OCI-LY3 (cell line): ENCODE measurements around the gene DNAH17.

Source experiments
- H2AFZ ChIP-seq: fragments of 200-600, 300-600 bp; shearing (Covaris generic); 2 replicates; pipeline ENCODE4 v1.6.0; 2014; ENCODE audit warnings: antibody characterized with exemption, low read depth, low read length
- H3K27ac ChIP-seq: fragments of 200-600, 300-600 bp; sonication (generic); 2 replicates; pipeline ENCODE4 v1.5.1; 2014; ENCODE audit warnings: mild to moderate bottlenecking, low read length, moderate library complexity, mixed read lengths
- H3K27me3 ChIP-seq: fragments of 200-600, 300-600 bp; sonication (generic); 2 replicates; pipeline ENCODE4 v1.6.1; 2014; ENCODE audit warnings: low read depth, low read length, mixed read lengths
- H3K36me3 ChIP-seq: fragments of 200-600, 300-600 bp; sonication (generic); replicated peaks from 2 replicates; pipeline ENCODE3; 2014; ENCODE audit warnings: low read depth, low read length, mixed read lengths
- H3K4me1 ChIP-seq: fragments of 300-600, 200-600 bp; sonication (generic); 2 replicates; pipeline ENCODE4 v1.6.1; 2014; ENCODE audit warnings: low read length, mixed read lengths
- H3K4me2 ChIP-seq: fragments of 200-600, 300-600 bp; sonication (generic); 2 replicates; pipeline ENCODE4 v1.6.1; 2014; ENCODE audit warnings: low read length, mixed read lengths
- H3K4me3 ChIP-seq: fragments of 300-600, 200-600 bp; sonication (generic); 2 replicates; pipeline ENCODE4 v1.5.1; 2014; ENCODE audit warnings: antibody characterized with exemption, mild to moderate bottlenecking, low read length, moderate library complexity
- H3K79me2 ChIP-seq: fragments of 300-600, 200-600 bp; shearing (Covaris generic); 2 replicates; pipeline ENCODE4 v1.6.1; 2014; ENCODE audit warnings: mild to moderate bottlenecking, low read length, mixed read lengths
- H3K9ac ChIP-seq: fragments of 300-600, 200-600 bp; shearing (Covaris generic); 2 replicates; pipeline ENCODE4 v1.6.0; 2014; ENCODE audit warnings: mild to moderate bottlenecking, low read length, moderate library complexity
- H3K9me3 ChIP-seq: fragments of 200-600, 300-600 bp; shearing (Covaris generic); 2 replicates; pipeline ENCODE4 v1.6.1; 2014; ENCODE audit warnings: low read length, mixed read lengths; ENCODE audit not compliant: insufficient read depth
- H4K20me1 ChIP-seq: fragments of 200-600, 300-600 bp; sonication (generic); 2 replicates; pipeline ENCODE4 v1.6.1; 2016; ENCODE audit warnings: low read length, mixed read lengths; ENCODE audit not compliant: insufficient read depth
- CTCF ChIP-seq: fragments of 200-600, 300-600 bp; sonication (generic); IDR thresholded peaks from 2 replicates; pipeline ENCODE4 v1.5.1; 2014; ENCODE audit warnings: antibody characterized with exemption, low read length, low read depth
- EZH2phosphoT487 ChIP-seq: fragments of 200-600 bp; shearing (Covaris generic); IDR thresholded peaks from 2 replicates; pipeline ENCODE4 v1.6.1; 2018; ENCODE audit warnings: antibody characterized with exemption, mixed run types, low read depth

The DNAH17 gene

DNA sequence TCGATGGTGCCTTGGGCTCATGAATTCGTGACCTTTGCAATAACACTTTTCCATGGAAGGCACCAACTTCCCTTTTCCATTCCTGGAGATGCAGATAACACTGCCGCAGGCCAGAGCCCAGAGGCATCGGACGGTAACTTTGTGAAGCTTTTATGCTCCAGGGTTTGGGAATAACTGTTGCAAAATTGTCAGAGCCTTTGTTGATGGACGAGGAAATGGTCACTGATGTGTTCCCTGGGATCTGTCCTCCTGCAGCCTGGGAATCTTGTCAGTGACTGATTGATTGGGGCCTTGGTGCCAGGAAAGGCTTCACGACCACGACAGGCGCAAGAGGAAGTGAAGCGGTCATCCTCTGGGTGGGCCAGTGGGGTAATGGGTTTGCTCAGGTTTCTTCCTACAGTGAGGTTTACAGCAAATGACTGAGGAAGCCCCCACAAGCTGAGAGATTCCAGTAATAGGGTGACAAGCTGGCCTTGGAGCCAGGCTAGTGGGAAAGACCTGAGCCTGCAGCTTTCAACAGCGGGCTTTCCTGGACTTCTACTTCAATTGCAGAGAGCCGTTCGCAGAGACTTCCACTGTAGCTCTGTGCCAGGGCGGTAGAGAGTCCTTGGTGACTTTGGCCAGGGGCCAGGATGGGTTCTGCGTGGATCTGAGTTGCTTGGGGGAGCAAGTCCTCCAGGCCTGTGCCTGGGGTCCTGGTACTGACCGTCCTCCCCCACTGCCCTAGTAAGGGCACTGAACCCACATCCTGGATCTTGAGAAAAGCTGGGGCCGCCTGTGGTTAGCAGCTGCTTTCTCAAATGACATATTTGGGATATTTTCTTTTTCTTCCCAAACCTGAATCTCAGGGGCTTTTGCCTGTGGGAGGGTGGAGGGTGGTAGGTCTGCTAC is 161.1 kb downstream of the DNAH17 start:
- no peak overlapping the region for H3K4me2 ChIP-seq
- H3K4me1 ChIP-seq = no peaks in the 10 kb centered on the region
- no peak overlapping the region for H3K9ac ChIP-seq
- peaks cover 71% of the 10 kb centered on the region for H3K36me3 ChIP-seq
- no peak overlapping the region for H3K4me3 ChIP-seq
- H3K27me3 ChIP-seq = no peaks in the 10 kb centered on the region
- peaks cover 61% of the 10 kb centered on the region for H3K79me2 ChIP-seq
- no peak for TF ChIP-seq CTCF
- no peak for TF ChIP-seq EZH2phosphoT487
- H3K27ac ChIP-seq = no peak overlapping the region
- H2AFZ ChIP-seq = no peak overlapping the region
- H3K9me3 ChIP-seq = no peaks in the 10 kb centered on the region
- H4K20me1 ChIP-seq = peaks cover 67% of the 10 kb centered on the region

GRCh38 chr17:78414178-78415162 is 162.7 kb downstream of the DNAH17 start:
- no peaks in the 10 kb centered on the region for H3K27me3 ChIP-seq
- H3K4me1 ChIP-seq = no peaks in the 10 kb centered on the region
- peaks cover 66% of the 10 kb centered on the region for H3K79me2 ChIP-seq
- no peak overlapping the region for H3K27ac ChIP-seq
- no peak overlapping the region for H2AFZ ChIP-seq
- no peak overlapping the region for H3K4me3 ChIP-seq
- H3K36me3 ChIP-seq = peaks cover 62% of the 10 kb centered on the region
- H3K9me3 ChIP-seq = no peaks in the 10 kb centered on the region
- H3K9ac ChIP-seq = no peak overlapping the region
- H4K20me1 ChIP-seq = peaks cover 75% of the 10 kb centered on the region
- TF ChIP-seq EZH2phosphoT487 (no peak), CTCF (no peak)
- no peak overlapping the region for H3K4me2 ChIP-seq

DNA sequence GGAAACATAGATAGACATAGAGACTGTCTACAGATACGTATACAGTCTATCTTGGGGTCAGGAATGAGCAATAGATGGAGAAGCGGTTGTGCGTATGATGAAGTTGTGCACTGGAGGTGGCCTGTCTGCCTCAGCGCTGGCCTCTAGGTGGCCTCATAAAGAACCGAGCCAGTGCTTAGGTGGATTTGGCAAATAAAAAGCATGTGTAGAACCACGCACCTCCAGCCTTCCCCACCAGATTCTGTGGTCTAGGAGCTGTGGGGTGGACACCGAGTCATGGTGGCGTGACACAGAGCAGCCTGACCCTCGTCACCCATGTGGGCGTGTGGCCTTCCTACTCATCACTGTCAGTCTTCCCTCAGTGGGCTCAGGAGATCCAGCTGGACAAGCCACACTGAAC is 164.8 kb downstream of the DNAH17 start:
- Histone ChIP-seq H2AFZ (no peak overlapping the region), H3K4me1 (no peaks in the 10 kb centered on the region), H3K36me3 (peaks cover 64% of the 10 kb centered on the region), H3K9ac (no peak overlapping the region), H3K9me3 (no peaks in the 10 kb centered on the region), H3K4me3 (no peak overlapping the region), H3K27ac (no peak overlapping the region), H3K4me2 (no peak overlapping the region), H3K79me2 (peaks cover 80% of the 10 kb centered on the region), H3K27me3 (no peaks in the 10 kb centered on the region), H4K20me1 (peaks cover 80% of the 10 kb centered on the region)
- TF ChIP-seq CTCF (peak; percentile 33), EZH2phosphoT487 (no peak)
